ENCODE data around the gene EIF4G3.
A peak's percentile ranks its signal among the peaks of the same experiment; 100 is the strongest.
"Not testable (repeated sequence)": the region's sequence is repeated elsewhere in the genome, so short reads cannot be mapped to it uniquely, and the experiment has no call there.

EIF4G3 gene

GRCh38 chr1:21176586-21177555 lies at the start of gene EIF4G3:
EIF4G3 (minus strand) TSS chr1:21176897; CDS start chr1:21002742, 174,155 bp downstream.
- DNase-seq = peak; percentile 100

- DNase-seq = no peak
Observed at GRCh38 chr1:21225065-21225464, 48.4 kb upstream of the EIF4G3 start.

GRCh38 chr1:21220815-21221214 lies 44.1 kb upstream of the EIF4G3 start:
- no peak for DNase-seq

- no peak for DNase-seq
Observed at GRCh38 chr1:21219674-21220073, 43.0 kb upstream of the EIF4G3 start.

GRCh38 chr1:21217812-21218596 lies 41.3 kb upstream of the EIF4G3 start:
- DNase-seq = no peak

GRCh38 chr1:21216835-21217811 lies 40.4 kb upstream of the EIF4G3 start:
- no peak for DNase-seq

- no peak for DNase-seq
Observed at GRCh38 chr1:21212126-21212525, 35.4 kb upstream of the EIF4G3 start.

- not testable (repeated sequence) for DNase-seq
Observed at GRCh38 chr1:21208137-21208700, 31.5 kb upstream of the EIF4G3 start.

- DNase-seq = no peak
Observed at GRCh38 chr1:21206117-21206516, 29.4 kb upstream of the EIF4G3 start.

- DNase-seq = no peak
Observed at GRCh38 chr1:21205416-21205815, 28.7 kb upstream of the EIF4G3 start.

GRCh38 chr1:21201650-21202049 lies 25.0 kb upstream of the EIF4G3 start:
- no peak for DNase-seq

- not testable (repeated sequence) for DNase-seq
Observed at GRCh38 chr1:21201238-21201637, 24.5 kb upstream of the EIF4G3 start.

- no peak for DNase-seq
Observed at GRCh38 chr1:21200767-21201166, 24.1 kb upstream of the EIF4G3 start.

GRCh38 chr1:21198929-21199328 lies 22.2 kb upstream of the EIF4G3 start:
- no peak for DNase-seq

GRCh38 chr1:21192871-21193270 lies 16.2 kb upstream of the EIF4G3 start:
- DNase-seq = no peak

GRCh38 chr1:21192284-21192683 lies 15.6 kb upstream of the EIF4G3 start:
- DNase-seq = peak; percentile 39

- DNase-seq = not testable (repeated sequence)
Observed at GRCh38 chr1:21190771-21191170, 14.1 kb upstream of the EIF4G3 start.

GRCh38 chr1:21189906-21190500 lies 13.3 kb upstream of the EIF4G3 start:
- DNase-seq = no peak

GRCh38 chr1:21189421-21189820 lies 12.7 kb upstream of the EIF4G3 start:
- DNase-seq = no peak

GRCh38 chr1:21188235-21188634 lies 11.5 kb upstream of the EIF4G3 start:
- no peak for DNase-seq

- no peak for DNase-seq
Observed at GRCh38 chr1:21185221-21185731, 8.6 kb upstream of the EIF4G3 start.
